ENCODE measurements around the gene VIPR2.
"Not testable (repeated sequence)": the region's sequence is repeated elsewhere in the genome, so short reads cannot be mapped to it uniquely, and the experiment has no call there.

The VIPR2 gene

GRCh38 chr7:159000859-159001435 lies 143.7 kb downstream of the VIPR2 start:
- no peak for DNase-seq

GRCh38 chr7:159000070-159000469 lies 144.6 kb downstream of the VIPR2 start:
- no peak for DNase-seq

- DNase-seq, result no peak
Observed at GRCh38 chr7:158999496-158999895, 145.2 kb downstream of the VIPR2 start.

DNA sequence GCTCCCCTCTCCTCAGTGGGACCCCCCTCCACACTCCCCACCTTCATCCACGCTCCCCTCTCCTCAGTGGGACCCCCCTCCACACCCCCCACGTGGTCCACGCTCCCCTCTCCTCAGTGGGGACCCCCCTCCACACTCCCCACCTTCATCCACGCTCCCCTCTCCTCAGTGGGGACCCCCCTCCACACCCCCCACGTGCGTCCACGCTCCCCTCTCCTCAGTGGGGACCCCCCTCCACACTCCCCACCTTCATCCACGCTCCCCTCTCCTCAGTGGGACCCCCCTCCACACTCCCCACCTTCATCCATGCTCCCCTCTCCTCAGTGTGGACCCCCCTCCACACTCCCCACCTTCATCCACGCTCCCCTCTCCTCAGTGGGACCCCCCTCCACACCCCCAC lies 146.4 kb downstream of the VIPR2 start:
- DNase-seq, result not testable (repeated sequence)

DNA sequence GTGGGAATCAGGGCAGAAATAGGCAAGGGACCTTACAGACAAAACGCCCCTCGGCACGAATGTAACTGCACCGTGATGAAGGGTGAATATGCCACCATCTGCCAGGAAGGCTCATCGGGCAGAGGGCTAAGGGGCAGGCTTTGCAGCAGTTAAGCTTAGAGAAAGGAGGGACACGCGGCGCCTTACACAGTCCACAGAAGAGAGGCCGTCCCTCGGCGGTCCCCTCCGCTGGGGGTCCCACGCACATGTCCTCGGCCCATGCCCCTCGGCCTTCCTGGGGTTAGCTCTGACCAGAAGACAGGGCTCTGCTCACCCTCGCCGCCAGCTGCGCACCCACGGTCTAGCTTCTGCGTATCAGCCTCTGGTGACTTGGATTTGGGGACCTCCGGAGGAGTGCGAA lies 147.2 kb downstream of the VIPR2 start:
- no peak for DNase-seq

DNA sequence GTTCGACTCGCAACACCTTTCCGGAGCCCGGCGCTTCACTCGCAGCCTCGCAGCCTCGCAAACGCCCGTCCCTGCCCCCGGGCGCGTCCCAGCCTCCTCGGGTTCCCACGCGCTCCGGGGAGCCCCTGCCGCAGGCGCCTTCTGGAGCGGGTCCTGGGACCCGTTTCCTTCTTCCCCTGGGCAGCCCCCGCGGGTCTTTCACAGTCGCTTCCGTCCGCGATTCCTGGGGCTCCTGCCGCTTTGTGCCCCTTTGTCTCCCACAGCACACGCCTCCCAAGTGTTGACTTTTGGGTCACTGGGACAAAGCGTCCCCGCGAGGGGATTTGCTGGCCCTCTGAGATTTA lies 147.6 kb downstream of the VIPR2 start:
- DNase-seq, result no peak

DNA sequence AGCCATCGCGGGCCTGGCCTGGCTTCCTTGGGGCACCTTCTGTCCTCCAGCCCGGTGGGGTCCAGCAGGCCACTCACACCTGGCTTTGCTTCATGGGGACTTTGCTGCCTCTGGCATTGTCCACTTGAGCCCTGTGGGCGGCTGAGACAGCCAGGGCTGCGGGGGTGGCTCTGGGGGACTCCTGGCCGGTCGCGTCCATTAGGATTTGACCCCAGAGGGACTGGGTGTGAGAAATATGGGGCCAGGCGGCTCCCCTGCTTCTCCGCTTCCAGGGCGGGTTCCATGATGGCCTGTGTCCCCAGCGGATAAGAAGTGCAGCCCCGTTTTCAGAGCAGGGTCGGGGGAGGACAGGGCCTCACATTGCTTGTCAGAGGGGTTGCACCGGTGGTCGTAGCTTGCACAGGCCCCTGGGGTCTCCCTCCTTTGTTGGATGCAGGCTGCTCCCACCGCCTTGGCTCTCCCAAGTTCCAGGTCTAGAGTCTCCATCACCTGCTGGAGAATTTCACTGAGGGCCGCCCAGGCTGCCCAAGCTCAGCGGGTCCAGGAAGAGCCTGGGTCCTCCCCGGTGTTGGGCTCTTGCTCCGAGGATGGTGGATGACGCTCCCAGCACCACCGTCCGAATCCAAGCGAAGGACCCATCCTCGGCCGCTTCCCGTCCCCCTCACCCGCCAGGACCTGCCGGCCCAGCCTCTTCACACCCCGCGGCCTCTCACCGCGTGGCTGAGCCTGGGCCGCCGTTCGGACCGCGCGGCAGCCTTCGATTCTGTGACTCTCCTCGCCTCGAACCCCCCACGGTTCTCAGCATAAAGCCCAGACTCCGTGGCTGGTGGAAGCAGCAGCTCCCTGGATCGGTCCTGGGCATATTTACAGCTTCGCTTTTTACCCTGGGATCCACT lies 148.2 kb downstream of the VIPR2 start:
- DNase-seq, result no peak

- no peak for DNase-seq
Observed at GRCh38 chr7:158995514-158995913, 149.2 kb downstream of the VIPR2 start.

DNA sequence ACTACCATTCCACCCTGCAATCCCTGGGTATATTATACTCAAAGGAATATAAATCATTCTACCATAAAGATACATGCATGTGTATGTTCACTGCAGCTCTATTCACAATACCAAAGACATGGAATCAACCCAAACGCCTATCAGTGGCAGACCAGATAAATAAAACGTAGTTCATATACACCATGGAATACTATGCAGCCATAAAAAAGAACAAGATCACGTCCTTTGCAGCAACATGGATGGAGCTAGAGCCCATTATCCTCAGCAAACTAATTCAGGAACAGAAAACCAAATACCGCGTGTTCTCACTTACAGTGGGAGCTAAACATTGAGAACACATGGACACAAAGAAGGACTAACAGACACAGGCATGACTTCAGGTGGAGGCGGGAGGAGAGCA lies 150.0 kb downstream of the VIPR2 start:
- DNase-seq, result no peak

GRCh38 chr7:158993591-158993990 lies 151.1 kb downstream of the VIPR2 start:
- no peak for DNase-seq

GRCh38 chr7:158992759-158993158 lies 151.9 kb downstream of the VIPR2 start:
- no peak for DNase-seq

DNA sequence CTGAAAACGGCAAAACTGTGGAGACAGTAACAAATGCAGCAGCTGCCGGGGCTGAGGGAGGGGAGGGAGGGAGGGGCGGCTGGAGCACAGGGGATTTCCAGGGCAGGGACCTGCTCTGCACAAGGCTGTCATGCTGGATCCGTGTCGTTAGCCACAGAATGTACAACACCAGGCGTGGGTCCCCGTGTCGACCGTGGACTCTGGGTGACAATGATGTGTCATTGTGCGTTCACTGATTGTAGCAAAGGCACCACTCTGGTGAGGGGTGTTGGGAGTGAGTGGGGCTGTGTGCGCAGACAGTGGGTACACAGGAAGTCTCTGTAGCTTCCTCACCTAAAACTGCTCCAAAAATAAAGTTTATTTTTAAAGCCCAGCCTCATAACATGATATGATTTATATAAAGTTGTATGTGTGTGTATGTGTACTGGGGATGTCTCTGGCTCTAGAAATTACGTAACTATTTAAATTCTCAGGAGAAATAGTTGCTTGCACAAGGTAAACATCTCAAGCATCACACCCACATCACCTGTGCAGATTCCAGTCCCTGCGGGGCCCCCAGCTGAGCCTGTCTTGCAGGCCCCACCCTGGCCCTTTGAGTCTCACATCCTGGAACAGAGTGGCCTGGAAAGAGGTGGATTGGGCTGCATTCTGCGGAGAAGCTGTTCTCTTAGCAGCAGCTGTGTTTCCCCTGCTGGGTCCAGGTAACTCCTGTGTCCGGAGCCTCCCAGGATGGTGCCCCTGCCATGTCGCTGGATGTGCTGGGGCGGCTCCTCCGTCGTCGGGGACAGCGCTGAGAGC lies 152.6 kb downstream of the VIPR2 start:
- no peak for DNase-seq

GRCh38 chr7:158988996-158989395 lies 155.7 kb downstream of the VIPR2 start:
- DNase-seq, result no peak

- no peak for DNase-seq
Observed at GRCh38 chr7:158988302-158988862, 156.3 kb downstream of the VIPR2 start.

DNA sequence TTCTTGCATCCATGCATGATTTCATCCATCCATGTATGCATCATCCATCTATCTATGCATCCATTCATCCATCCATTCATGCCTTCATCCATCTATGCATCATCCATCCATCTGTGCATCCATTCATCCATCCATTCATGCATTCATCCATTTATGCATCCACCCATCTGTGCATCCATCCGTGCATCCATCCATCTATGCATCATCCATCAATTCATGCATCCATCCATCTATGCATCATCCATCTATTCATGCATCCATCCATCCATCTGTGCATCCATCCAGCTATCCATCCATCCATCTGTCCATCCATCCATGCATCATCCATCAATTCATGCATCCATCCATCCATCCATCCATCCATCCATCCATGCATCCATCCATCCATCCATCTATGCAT lies 157.0 kb downstream of the VIPR2 start:
- DNase-seq, result no peak

GRCh38 chr7:158985583-158985982 lies 159.1 kb downstream of the VIPR2 start:
- DNase-seq, result no peak

DNA sequence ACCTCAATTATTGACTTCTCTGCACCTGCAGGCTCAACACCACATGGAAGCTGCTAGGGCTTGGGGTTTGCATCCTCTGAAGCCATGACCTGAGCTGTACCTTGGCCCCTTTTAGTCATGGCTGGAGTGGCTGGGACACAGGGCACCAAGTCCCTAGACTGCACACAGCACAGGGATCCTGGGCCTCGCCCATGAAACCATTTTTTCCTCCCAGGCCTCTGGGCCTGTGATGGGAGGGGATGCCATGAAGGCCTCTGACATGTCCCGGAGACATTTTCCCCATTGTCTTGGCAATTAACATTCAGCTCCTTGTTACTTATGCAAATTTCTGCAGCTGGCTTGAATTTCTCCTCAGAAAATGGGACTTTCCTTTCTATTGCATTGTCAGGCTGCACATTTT lies 160.7 kb downstream of the VIPR2 start:
- not testable (repeated sequence) for DNase-seq

GRCh38 chr7:158982080-158982479 lies 162.6 kb downstream of the VIPR2 start:
- DNase-seq, result not testable (repeated sequence)

GRCh38 chr7:158979635-158980351 lies 164.9 kb downstream of the VIPR2 start:
- no peak for DNase-seq

GRCh38 chr7:158979023-158979529 lies 165.6 kb downstream of the VIPR2 start:
- DNase-seq, result no peak
